Smooth muscle cell of the coronary artery (primary cell): ENCODE measurements around the gene CLDN8. TPM values are rescaled to one million over a fixed set of nuclear protein-coding genes. Genes with fewer than 3 reads are reported as not detected.

Experiments
- total RNA-seq: library from RNA; depleted of rRNA; stranded (reverse); fragments of >200 nt; gene quantifications from 2 replicates; pipeline ENCODE4 v1.2.3, GENCODE V29; 2014; ENCODE audit warnings: low replicate concordance

CLDN8 gene
- not detected in 2 replicates for total RNA-seq

GRCh38 chr21:30216041-30216723, at the start of gene CLDN8:
TSS of gene CLDN8 (minus strand) at chr21:30216097. CDS start at chr21:30215925, 172 bp downstream.

GRCh38 chr21:30166705-30167104, 49.2 kb downstream of the CLDN8 start, which contains the start of gene CLDN17:
TSS of gene CLDN17 (minus strand) at chr21:30166805. CDS start at chr21:30166617, 188 bp downstream.

Other genes starting within 250 kb of the CLDN8 start
- gene CLDN17, start 49.3 kb downstream of the CLDN8 start, total RNA-seq: not detected in 2 replicates
- gene KRTAP24-1, start 66.9 kb upstream of the CLDN8 start, total RNA-seq: not detected in 2 replicates
- gene KRTAP25-1, start 73.4 kb upstream of the CLDN8 start, total RNA-seq: not detected in 2 replicates
- not detected in 2 replicates for gene KRTAP26-1, start 104.2 kb upstream of the CLDN8 start, total RNA-seq
- not detected in 2 replicates for gene KRTAP27-1, start 121.6 kb upstream of the CLDN8 start, total RNA-seq
- not detected in 2 replicates for gene KRTAP23-1, start 132.5 kb upstream of the CLDN8 start, total RNA-seq
- gene KRTAP13-2, start 156.2 kb upstream of the CLDN8 start, total RNA-seq: not detected in 2 replicates
- not detected in 2 replicates for gene KRTAP13-1, start 179.9 kb upstream of the CLDN8 start, total RNA-seq
- not detected in 2 replicates for gene KRTAP13-3, start 209.8 kb upstream of the CLDN8 start, total RNA-seq
- gene KRTAP13-4, start 214.1 kb upstream of the CLDN8 start, total RNA-seq: not detected in 2 replicates
- gene KRTAP15-1, start 224.2 kb upstream of the CLDN8 start, total RNA-seq: not detected in 2 replicates